ENCODE data around the gene H2BK1.
A peak's percentile ranks its signal among the peaks of the same experiment; 100 is the strongest.

The H2BK1 gene

GRCh38 chr7:151232091-151232916 lies 22.0 kb upstream of the H2BK1 start, which contains the start of gene CHPF2:
TSS of gene CHPF2 (plus strand) at chr7:151232483. CDS start at chr7:151234012, 1,529 bp downstream.
- peak in 13 of 14 donors; percentile 68 to 90 (median 83) for DNase-seq

- DNase-seq, result no peak
Observed at GRCh38 chr7:151231080-151231479, 20.8 kb upstream of the H2BK1 start.

GRCh38 chr7:151229249-151229648 lies 19.0 kb upstream of the H2BK1 start:
- DNase-seq, result no peak

GRCh38 chr7:151228024-151228866 lies 18.0 kb upstream of the H2BK1 start:
- no peak for DNase-seq

GRCh38 chr7:151226875-151227782 lies 16.8 kb upstream of the H2BK1 start, which contains the start of gene ABCF2:
TSS of gene ABCF2 (minus strand) at chr7:151227205. CDS start at chr7:151226458, 747 bp downstream.
- DNase-seq, result peak; percentile 91 to 99 (median 98)

- DNase-seq, result no peak
Observed at GRCh38 chr7:151226560-151226874, 16.2 kb upstream of the H2BK1 start.

GRCh38 chr7:151225948-151226510 lies 15.7 kb upstream of the H2BK1 start:
- no peak for DNase-seq

GRCh38 chr7:151223728-151224127 lies 13.4 kb upstream of the H2BK1 start:
- DNase-seq, result no peak

GRCh38 chr7:151218170-151218569 lies 7.9 kb upstream of the H2BK1 start:
- DNase-seq, result no peak

- no peak for DNase-seq
Observed at GRCh38 chr7:151215396-151215795, 5.1 kb upstream of the H2BK1 start.

GRCh38 chr7:151213826-151214225 lies 3.5 kb upstream of the H2BK1 start:
- no peak for DNase-seq

GRCh38 chr7:151212626-151213025 lies 2.3 kb upstream of the H2BK1 start:
- DNase-seq, result no peak

GRCh38 chr7:151211155-151211772 lies 976 bp upstream of the H2BK1 start:
- DNase-seq, result no peak

- no peak for DNase-seq
Observed at GRCh38 chr7:151209588-151209987, 700 bp downstream of the H2BK1 start.

GRCh38 chr7:151208253-151208862 lies 1.9 kb downstream of the H2BK1 start:
- DNase-seq, result no peak

- no peak for DNase-seq
Observed at GRCh38 chr7:151207804-151208203, 2.5 kb downstream of the H2BK1 start.

- DNase-seq, result no peak
Observed at GRCh38 chr7:151207315-151207714, 3.0 kb downstream of the H2BK1 start.

- no peak for DNase-seq
Observed at GRCh38 chr7:151206914-151207313, 3.4 kb downstream of the H2BK1 start.

- DNase-seq, result no peak
Observed at GRCh38 chr7:151205730-151206129, 4.6 kb downstream of the H2BK1 start.

GRCh38 chr7:151204383-151205032 lies 5.8 kb downstream of the H2BK1 start:
- DNase-seq, result no peak

GRCh38 chr7:151202836-151203235 lies 7.5 kb downstream of the H2BK1 start:
- no peak for DNase-seq
